B cell (primary cell): ENCODE results near the gene CYB5D1.

Source experiments
- EZH2 ChIP-seq: IDR thresholded peaks from 2 replicates; pipeline ENCODE4 v1.6.1; 2012; ENCODE audit warnings: borderline replicate concordance, low read depth, mild to moderate bottlenecking, moderate library complexity, low read length; ENCODE audit not compliant: insufficient read depth, poor library complexity, severe bottlenecking
- TF ChIP-seq, protein P1 (sequence below): fragments of 200-600 bp; IDR thresholded peaks from one replicate; pipeline ENCODE4 v1.8.0; 2022; ENCODE audit warnings: antibody characterized with exemption, mild to moderate bottlenecking

DNA sequence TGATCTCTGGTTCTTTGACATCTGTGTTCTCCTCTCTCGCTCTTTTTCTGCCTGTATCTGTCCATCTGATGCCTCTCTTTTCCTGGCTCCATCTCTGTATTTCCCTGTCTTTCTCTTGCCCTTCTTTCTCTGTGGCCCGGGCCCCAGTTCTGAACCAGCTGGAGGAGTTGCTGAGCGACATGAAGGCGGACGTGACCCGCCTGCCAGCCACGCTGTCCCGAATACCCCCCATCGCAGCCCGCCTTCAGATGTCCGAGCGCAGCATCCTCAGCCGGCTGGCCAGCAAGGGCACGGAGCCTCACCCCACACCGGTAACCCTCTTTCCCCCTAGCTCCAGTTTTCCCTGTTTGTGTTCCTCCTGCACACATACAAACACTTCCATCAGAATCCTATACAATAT, 52.5 kb downstream of the CYB5D1 start:
- TF ChIP-seq, protein P1, sequence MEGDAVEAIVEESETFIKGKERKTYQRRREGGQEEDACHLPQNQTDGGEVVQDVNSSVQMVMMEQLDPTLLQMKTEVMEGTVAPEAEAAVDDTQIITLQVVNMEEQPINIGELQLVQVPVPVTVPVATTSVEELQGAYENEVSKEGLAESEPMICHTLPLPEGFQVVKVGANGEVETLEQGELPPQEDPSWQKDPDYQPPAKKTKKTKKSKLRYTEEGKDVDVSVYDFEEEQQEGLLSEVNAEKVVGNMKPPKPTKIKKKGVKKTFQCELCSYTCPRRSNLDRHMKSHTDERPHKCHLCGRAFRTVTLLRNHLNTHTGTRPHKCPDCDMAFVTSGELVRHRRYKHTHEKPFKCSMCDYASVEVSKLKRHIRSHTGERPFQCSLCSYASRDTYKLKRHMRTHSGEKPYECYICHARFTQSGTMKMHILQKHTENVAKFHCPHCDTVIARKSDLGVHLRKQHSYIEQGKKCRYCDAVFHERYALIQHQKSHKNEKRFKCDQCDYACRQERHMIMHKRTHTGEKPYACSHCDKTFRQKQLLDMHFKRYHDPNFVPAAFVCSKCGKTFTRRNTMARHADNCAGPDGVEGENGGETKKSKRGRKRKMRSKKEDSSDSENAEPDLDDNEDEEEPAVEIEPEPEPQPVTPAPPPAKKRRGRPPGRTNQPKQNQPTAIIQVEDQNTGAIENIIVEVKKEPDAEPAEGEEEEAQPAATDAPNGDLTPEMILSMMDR: no peak
- no peak for TF ChIP-seq EZH2
